Mesenchymal stem cell (in vitro differentiated cells and primary cell): ENCODE data around the gene COL8A2.
A peak's percentile ranks its signal among the peaks of the same experiment; 100 is the strongest.

ENCODE experiments used
- DNase-seq: peaks from one replicate; pipeline ENCODE4 v3.0.0-alpha.2; 2013
- H2AFZ ChIP-seq: one replicate; pipeline ENCODE4 v1.6.1; 2013; ENCODE audit warnings: low read depth, mild to moderate bottlenecking, control low read depth, inconsistent platforms, low read length, moderate library complexity
- H2AK5ac ChIP-seq: 2 replicates; pipeline ENCODE4 v1.6.1; 2013; ENCODE audit warnings: low read length, moderate library complexity, mild to moderate bottlenecking, inconsistent platforms; ENCODE audit not compliant: severe bottlenecking
- H2BK120ac ChIP-seq: one replicate; pipeline ENCODE4 v1.6.1; 2013; ENCODE audit warnings: low read depth, mild to moderate bottlenecking, inconsistent platforms, low read length, moderate library complexity
- H2BK12ac ChIP-seq, 2 experiments: one replicate each; pipeline ENCODE4 v1.6.1; 2013; ENCODE audit warnings: inconsistent platforms in 2 of 2, low read length in 2 of 2, mild to moderate bottlenecking in 2 of 2, moderate library complexity in 2 of 2, control low read depth in 1 of 2
- H2BK15ac ChIP-seq: one replicate; pipeline ENCODE4 v1.6.1; 2013; ENCODE audit warnings: mild to moderate bottlenecking, low read depth, inconsistent platforms; ENCODE audit not compliant: poor library complexity, severe bottlenecking
- H2BK5ac ChIP-seq: 2 replicates; pipeline ENCODE4 v1.6.1; 2013; ENCODE audit warnings: low read depth, mild to moderate bottlenecking, low read length, control low read depth, inconsistent platforms; ENCODE audit not compliant: poor library complexity, severe bottlenecking
- H3K14ac ChIP-seq, 2 experiments: one replicate each; pipeline ENCODE4 v1.6.1; 2013; ENCODE audit warnings: inconsistent platforms in 2 of 2, low read length in 2 of 2, control low read depth in 1 of 2, mild to moderate bottlenecking in 1 of 2, moderate library complexity in 1 of 2
- H3K18ac ChIP-seq, 2 experiments: one replicate each; pipeline ENCODE4 v1.6.1; 2013; ENCODE audit warnings: inconsistent platforms in 2 of 2, low read length in 2 of 2, control low read depth in 1 of 2, low read depth in 1 of 2, mild to moderate bottlenecking in 1 of 2
- H3K23ac ChIP-seq, 2 experiments: one replicate each; pipeline ENCODE4 v1.6.1; 2013; ENCODE audit warnings: inconsistent platforms in 2 of 2, low read length in 2 of 2, mild to moderate bottlenecking in 2 of 2, moderate library complexity in 2 of 2, control low read depth in 1 of 2
- H3K27ac ChIP-seq: 2 replicates; pipeline ENCODE4 v1.5.1; 2013; ENCODE audit warnings: mild to moderate bottlenecking, moderate library complexity, low read length, control low read depth, inconsistent platforms; ENCODE audit not compliant: poor library complexity, severe bottlenecking
- H3K27me3 ChIP-seq, 2 experiments: 2 replicates each; pipeline versions ENCODE4 v1.6.1 to v1.7.0; 2013; ENCODE audit warnings: low read length in 2 of 2, mild to moderate bottlenecking in 2 of 2, moderate library complexity in 2 of 2, control low read depth in 1 of 2, inconsistent platforms in 1 of 2; ENCODE audit not compliant: control insufficient read depth in 1 of 2, insufficient read depth in 1 of 2
- H3K36me3 ChIP-seq, 2 experiments: 2 replicates each; pipeline versions ENCODE4 v1.6.1 to v1.7.0; 2013; ENCODE audit warnings: low read length in 2 of 2, control low read depth in 1 of 2, inconsistent platforms in 1 of 2, low read depth in 1 of 2, mild to moderate bottlenecking in 1 of 2; ENCODE audit not compliant: insufficient read depth in 2 of 2, control insufficient read depth in 1 of 2
- H3K4ac ChIP-seq, 2 experiments: one replicate each; pipeline ENCODE4 v1.6.1; 2013; ENCODE audit warnings: inconsistent platforms in 2 of 2, low read length in 2 of 2, mild to moderate bottlenecking in 2 of 2, moderate library complexity in 2 of 2, control low read depth in 1 of 2, low read depth in 1 of 2
- H3K4me1 ChIP-seq: 2 replicates; pipeline ENCODE4 v1.6.1; 2013; ENCODE audit warnings: low read depth, low read length, control low read depth; ENCODE audit not compliant: control insufficient read depth, insufficient read depth
- H3K4me2 ChIP-seq: 2 replicates; pipeline ENCODE4 v1.6.1; 2013; ENCODE audit warnings: low read length, mild to moderate bottlenecking, inconsistent platforms; ENCODE audit not compliant: poor library complexity, severe bottlenecking
- H3K4me3 ChIP-seq, 2 experiments: 2 replicates each; pipeline versions ENCODE4 v1.5.1 to v1.7.0; 2013; ENCODE audit warnings: low read length in 2 of 2, mild to moderate bottlenecking in 2 of 2, control low read depth in 1 of 2, low read depth in 1 of 2; ENCODE audit not compliant: insufficient read depth in 1 of 2
- H3K79me1 ChIP-seq: replicated peaks from 2 replicates; pipeline ENCODE4 v1.6.1; 2013; ENCODE audit warnings: mild to moderate bottlenecking, control low read depth, low read length, inconsistent platforms; ENCODE audit not compliant: poor library complexity, severe bottlenecking
- H3K9ac ChIP-seq: 2 replicates; pipeline ENCODE4 v1.7.0; 2013; ENCODE audit warnings: mild to moderate bottlenecking, low read length, moderate library complexity
- H3K9me3 ChIP-seq: 2 replicates; pipeline ENCODE4 v1.7.0; 2013; ENCODE audit warnings: mild to moderate bottlenecking, low read length; ENCODE audit not compliant: control insufficient read depth
- H4K8ac ChIP-seq: one replicate; pipeline ENCODE4 v1.6.1; 2013; ENCODE audit warnings: inconsistent platforms, mild to moderate bottlenecking, low read length, moderate library complexity
- H4K91ac ChIP-seq: one replicate; pipeline ENCODE4 v1.6.1; 2013; ENCODE audit warnings: mild to moderate bottlenecking, low read length, inconsistent platforms
- WGBS: methylation state at CpG from one replicate; pipeline ENCODE4 v1.1.7; 2013; ENCODE audit warnings: mixed read lengths; 5-methylcytosine and 5-hydroxymethylcytosine counted together

The COL8A2 gene

GRCh38 chr1:36055706-36056105 is 69.3 kb downstream of the COL8A2 start:
- Histone ChIP-seq H4K8ac (no peak overlapping the region), H2BK15ac (no peak overlapping the region), H3K4ac (no peak overlapping the region), H3K27ac (no peak overlapping the region), H2BK5ac (no peak overlapping the region), H2BK120ac (no peak overlapping the region), H3K4me3 (no peak overlapping the region), H3K27me3 (no peaks in the 10 kb centered on the region), H3K4me2 (no peak overlapping the region), H3K9me3 (no peaks in the 10 kb centered on the region), H2AFZ (no peak overlapping the region), H4K91ac (no peak overlapping the region), H3K79me1 (no peaks in the 10 kb centered on the region), H2BK12ac (no peak overlapping the region), H2AK5ac (no peak overlapping the region), H3K18ac (no peak overlapping the region), H3K36me3 (peaks cover 7 to 43% of the 10 kb centered on the region in 2 experiments), H3K4me1 (no peaks in the 10 kb centered on the region), H3K14ac (no peak overlapping the region), H3K23ac (no peak overlapping the region), H3K9ac (no peak overlapping the region)
- peak; percentile 9 for DNase-seq
- 94% methylated on average over 5 of the region's 5 CpGs for WGBS

DNA sequence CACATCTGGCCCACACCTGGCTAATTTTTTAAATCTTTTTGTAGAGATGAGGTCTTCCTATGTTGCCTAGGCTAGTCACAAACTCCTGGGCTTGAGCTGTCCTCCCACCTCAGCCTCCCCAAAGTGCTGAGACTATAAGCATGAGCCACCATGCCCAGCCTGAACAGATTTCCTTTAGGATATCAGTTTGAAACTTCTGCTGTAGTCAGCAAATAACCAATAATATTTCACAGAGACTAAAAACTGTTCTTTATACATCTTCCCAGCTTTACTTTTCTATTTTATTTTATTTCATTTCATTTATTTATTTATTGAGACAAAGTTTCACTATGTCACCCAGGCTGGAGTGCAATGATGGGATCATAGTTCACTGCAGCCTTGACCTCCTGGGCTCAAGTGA is 71.0 kb downstream of the COL8A2 start:
- H4K91ac ChIP-seq = no peak overlapping the region
- H3K27ac ChIP-seq = no peak overlapping the region
- no peak overlapping the region for H3K14ac ChIP-seq
- H2AFZ ChIP-seq = no peak overlapping the region
- no peak overlapping the region for H3K4me2 ChIP-seq
- no peaks in the 10 kb centered on the region for H3K4me1 ChIP-seq
- no peak overlapping the region for H3K4ac ChIP-seq
- H3K36me3 ChIP-seq = peaks cover 7 to 42% of the 10 kb centered on the region in 2 experiments
- no peaks in the 10 kb centered on the region for H3K9me3 ChIP-seq
- no peaks in the 10 kb centered on the region for H3K27me3 ChIP-seq
- no peak overlapping the region for H2BK12ac ChIP-seq
- no peaks in the 10 kb centered on the region for H3K79me1 ChIP-seq
- no peak overlapping the region for H3K18ac ChIP-seq
- H2BK15ac ChIP-seq = no peak overlapping the region
- H2BK120ac ChIP-seq = no peak overlapping the region
- no peak overlapping the region for H3K9ac ChIP-seq
- no peak overlapping the region for H2BK5ac ChIP-seq
- no peak for DNase-seq
- no peak overlapping the region for H2AK5ac ChIP-seq
- no peak overlapping the region for H3K4me3 ChIP-seq
- H4K8ac ChIP-seq = no peak overlapping the region
- H3K23ac ChIP-seq = no peak overlapping the region

DNA sequence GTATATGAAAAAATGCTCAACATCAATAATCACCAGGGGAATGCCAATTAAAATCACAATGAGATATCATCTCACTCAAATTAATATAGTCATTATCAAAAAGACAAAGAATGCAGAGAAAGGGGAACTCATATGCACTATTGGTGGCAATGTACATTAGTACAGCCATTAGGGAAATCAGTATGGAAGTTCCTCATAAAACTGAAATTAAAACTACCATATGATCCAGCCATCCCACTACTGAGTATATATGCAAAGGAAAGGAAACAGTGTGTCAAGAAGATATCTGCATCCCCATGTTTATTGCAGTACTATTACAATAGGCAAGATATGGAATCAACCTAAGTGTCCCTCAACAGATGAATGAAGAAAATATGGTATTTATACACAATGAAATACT is 73.2 kb downstream of the COL8A2 start:
- Histone ChIP-seq H3K4me3 (no peak overlapping the region), H3K27me3 (no peaks in the 10 kb centered on the region), H3K4ac (no peak overlapping the region), H2BK5ac (no peak overlapping the region), H3K14ac (no peak overlapping the region), H4K91ac (no peak overlapping the region), H2AK5ac (no peak overlapping the region), H2AFZ (no peak overlapping the region), H3K4me2 (no peak overlapping the region), H3K79me1 (no peaks in the 10 kb centered on the region), H2BK15ac (no peak overlapping the region), H4K8ac (no peak overlapping the region), H2BK12ac (no peak overlapping the region), H2BK120ac (no peak overlapping the region), H3K36me3 (peaks cover 14 to 52% of the 10 kb centered on the region in 2 experiments), H3K4me1 (no peaks in the 10 kb centered on the region), H3K27ac (no peak overlapping the region), H3K9ac (no peak overlapping the region), H3K23ac (no peak overlapping the region), H3K18ac (no peak overlapping the region), H3K9me3 (no peaks in the 10 kb centered on the region)
- DNase-seq = no peak
